Stimulated activated naive CD8-positive, alpha-beta T cell treated with anti-CD3 and anti-CD28 coated beads, Interleukin-15, Interleukin-2, amounts not matched to agents 100 ng/mL and 50 ng/mL, for 24 hours (primary cell): Measurements from ENCODE around the gene HYAL1.

Experiments
- H3K27ac Mint-ChIP-seq: one replicate; pipeline ENCODE4 v1.8.0; 2021; ENCODE audit warnings: mild to moderate bottlenecking, mixed read lengths
- H3K27me3 Mint-ChIP-seq: one replicate; pipeline ENCODE4 v1.8.0; 2021; ENCODE audit warnings: mixed read lengths
- H3K36me3 Mint-ChIP-seq: one replicate; pipeline ENCODE4 v1.8.0; 2021; ENCODE audit warnings: low read depth, mixed read lengths
- H3K4me1 Mint-ChIP-seq: one replicate; pipeline ENCODE4 v1.8.0; 2021; ENCODE audit warnings: low read depth, mixed read lengths
- H3K4me3 Mint-ChIP-seq: one replicate; pipeline ENCODE4 v1.8.0; 2021; ENCODE audit warnings: mild to moderate bottlenecking, mixed read lengths
- H3K9me3 Mint-ChIP-seq: one replicate; pipeline ENCODE4 v1.8.0; 2021; ENCODE audit warnings: mixed read lengths

HYAL1 gene

GRCh38 chr3:50339485-50340146 is 36.2 kb upstream of the HYAL1 start:
- peak overlapping the region; percentile 88 for H3K27ac Mint-ChIP-seq
- H3K36me3 Mint-ChIP-seq: peaks cover 36% of the 10 kb centered on the region
- H3K9me3 Mint-ChIP-seq: no peaks in the 10 kb centered on the region
- H3K4me3 Mint-ChIP-seq: peak overlapping the region; percentile 90
- H3K4me1 Mint-ChIP-seq: peaks cover 58% of the 10 kb centered on the region
- H3K27me3 Mint-ChIP-seq: no peaks in the 10 kb centered on the region

DNA sequence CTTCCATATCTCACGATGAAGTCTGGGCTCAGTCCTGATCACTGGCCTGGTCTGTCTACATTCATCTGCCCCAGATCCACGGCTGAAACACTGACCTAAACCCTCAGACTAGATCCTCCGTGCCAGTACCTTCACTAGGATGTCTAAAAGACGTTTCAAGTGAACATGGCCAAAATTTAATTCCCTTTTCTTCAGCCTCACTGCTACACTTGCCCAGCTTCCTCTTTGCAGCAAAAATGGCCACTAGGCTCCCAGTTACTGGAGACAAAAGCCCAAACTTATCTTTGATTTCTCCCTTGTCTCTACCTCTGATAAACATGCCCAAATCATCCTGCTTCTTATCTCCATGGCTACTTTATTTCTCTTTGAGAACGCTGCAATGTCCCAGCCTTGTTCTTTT is 35.6 kb upstream of the HYAL1 start:
- peak overlapping the region; percentile 88 for H3K27ac Mint-ChIP-seq
- peaks cover 62% of the 10 kb centered on the region for H3K4me1 Mint-ChIP-seq
- H3K9me3 Mint-ChIP-seq: no peaks in the 10 kb centered on the region
- peaks cover 42% of the 10 kb centered on the region for H3K36me3 Mint-ChIP-seq
- no peaks in the 10 kb centered on the region for H3K27me3 Mint-ChIP-seq
- peak overlapping the region; percentile 90 for H3K4me3 Mint-ChIP-seq

GRCh38 chr3:50337175-50337861 is 33.9 kb upstream of the HYAL1 start:
- H3K27ac Mint-ChIP-seq: peak overlapping the region; percentile 88
- H3K36me3 Mint-ChIP-seq: peaks cover 48% of the 10 kb centered on the region
- no peaks in the 10 kb centered on the region for H3K27me3 Mint-ChIP-seq
- H3K4me3 Mint-ChIP-seq: peak overlapping the region; percentile 90
- no peaks in the 10 kb centered on the region for H3K9me3 Mint-ChIP-seq
- peaks cover 67% of the 10 kb centered on the region for H3K4me1 Mint-ChIP-seq

DNA sequence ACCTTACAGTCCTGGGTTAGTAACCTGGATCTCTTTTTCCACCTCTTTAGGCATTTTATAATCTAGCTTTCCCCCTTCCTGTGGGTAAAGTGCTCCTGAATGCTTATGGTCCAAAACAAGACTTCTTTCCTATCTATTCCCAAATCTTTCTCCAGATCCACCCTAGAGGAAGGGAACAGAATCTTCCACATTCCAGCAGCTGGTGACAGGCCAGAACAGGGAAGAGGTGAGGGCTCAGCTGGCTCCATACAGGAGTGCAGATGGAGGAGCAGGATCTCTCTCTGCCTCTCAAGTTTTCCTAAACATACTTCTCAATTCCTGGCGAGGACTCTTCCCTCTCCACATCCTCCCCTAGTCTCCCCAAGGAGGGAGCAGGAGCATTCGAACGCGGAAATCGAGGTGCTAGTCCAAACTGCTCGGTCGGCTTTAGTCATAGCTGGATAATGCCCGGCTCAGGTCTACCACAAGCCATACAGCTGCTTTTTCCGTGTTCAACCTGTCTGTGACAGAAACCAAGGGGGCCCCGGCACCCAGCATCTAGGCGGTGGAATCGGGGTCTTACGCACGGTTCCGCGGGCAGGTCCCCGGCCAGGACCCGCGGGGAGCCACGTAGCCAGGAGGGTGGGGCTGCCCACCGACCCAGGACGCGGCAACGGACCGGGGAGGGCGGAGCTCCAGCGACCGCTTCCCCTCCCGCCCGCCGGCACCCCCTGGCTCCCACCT is 33.2 kb upstream of the HYAL1 start:
- no peaks in the 10 kb centered on the region for H3K9me3 Mint-ChIP-seq
- peak overlapping the region; percentile 90 for H3K4me3 Mint-ChIP-seq
- peaks cover 62% of the 10 kb centered on the region for H3K4me1 Mint-ChIP-seq
- H3K27me3 Mint-ChIP-seq: no peaks in the 10 kb centered on the region
- H3K27ac Mint-ChIP-seq: peak overlapping the region; percentile 97
- H3K36me3 Mint-ChIP-seq: peaks cover 54% of the 10 kb centered on the region

GRCh38 chr3:50334339-50335075 is 31.1 kb upstream of the HYAL1 start:
- Mint-ChIP-seq H3K9me3 (no peaks in the 10 kb centered on the region), H3K27ac (peak overlapping the region; percentile 83), H3K4me1 (peaks cover 47% of the 10 kb centered on the region), H3K4me3 (peak overlapping the region; percentile 65), H3K27me3 (no peaks in the 10 kb centered on the region), H3K36me3 (peaks cover 71% of the 10 kb centered on the region)

GRCh38 chr3:50333744-50334328 is 30.5 kb upstream of the HYAL1 start:
- H3K4me1 Mint-ChIP-seq: peaks cover 43% of the 10 kb centered on the region
- no peaks in the 10 kb centered on the region for H3K9me3 Mint-ChIP-seq
- peak overlapping the region; percentile 65 for H3K4me3 Mint-ChIP-seq
- H3K27ac Mint-ChIP-seq: peak overlapping the region; percentile 83
- H3K27me3 Mint-ChIP-seq: no peaks in the 10 kb centered on the region
- H3K36me3 Mint-ChIP-seq: peaks cover 68% of the 10 kb centered on the region

DNA sequence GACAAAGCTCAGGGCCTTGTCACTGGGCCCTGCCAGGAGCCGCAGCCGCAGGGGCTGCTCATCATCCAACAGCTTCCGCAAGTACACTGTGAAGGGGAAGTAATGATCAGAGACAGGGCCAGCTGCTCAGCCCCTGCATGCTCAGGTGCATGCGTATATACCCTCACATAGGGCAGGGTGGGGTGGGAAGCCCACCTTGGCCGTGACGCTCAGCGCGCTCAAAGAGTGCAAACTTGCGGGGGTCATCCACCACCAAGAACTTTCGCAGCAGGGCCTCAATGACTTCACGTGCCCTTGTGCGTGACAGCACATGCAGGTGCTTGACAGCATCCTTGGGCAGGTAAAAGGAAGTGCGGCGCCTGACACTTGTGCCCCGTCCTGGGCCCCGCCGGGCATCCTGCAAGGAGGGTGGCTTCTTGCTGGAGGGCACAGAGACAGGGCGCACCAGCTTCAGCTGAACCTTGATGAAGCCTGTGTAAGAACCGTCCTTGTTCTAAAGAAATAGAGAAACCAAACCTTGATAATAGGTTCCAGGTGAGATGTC is 28.1 kb upstream of the HYAL1 start:
- Mint-ChIP-seq H3K4me3 (no peak overlapping the region), H3K27ac (no peak overlapping the region), H3K4me1 (peaks cover 54% of the 10 kb centered on the region), H3K36me3 (peaks cover 56% of the 10 kb centered on the region), H3K9me3 (no peaks in the 10 kb centered on the region), H3K27me3 (no peaks in the 10 kb centered on the region)

- H3K4me1 Mint-ChIP-seq: peaks cover 46% of the 10 kb centered on the region
- peak overlapping the region; percentile 37 for H3K27ac Mint-ChIP-seq
- no peaks in the 10 kb centered on the region for H3K9me3 Mint-ChIP-seq
Observed at GRCh38 chr3:50330330-50330729, 27.0 kb upstream of the HYAL1 start.

DNA sequence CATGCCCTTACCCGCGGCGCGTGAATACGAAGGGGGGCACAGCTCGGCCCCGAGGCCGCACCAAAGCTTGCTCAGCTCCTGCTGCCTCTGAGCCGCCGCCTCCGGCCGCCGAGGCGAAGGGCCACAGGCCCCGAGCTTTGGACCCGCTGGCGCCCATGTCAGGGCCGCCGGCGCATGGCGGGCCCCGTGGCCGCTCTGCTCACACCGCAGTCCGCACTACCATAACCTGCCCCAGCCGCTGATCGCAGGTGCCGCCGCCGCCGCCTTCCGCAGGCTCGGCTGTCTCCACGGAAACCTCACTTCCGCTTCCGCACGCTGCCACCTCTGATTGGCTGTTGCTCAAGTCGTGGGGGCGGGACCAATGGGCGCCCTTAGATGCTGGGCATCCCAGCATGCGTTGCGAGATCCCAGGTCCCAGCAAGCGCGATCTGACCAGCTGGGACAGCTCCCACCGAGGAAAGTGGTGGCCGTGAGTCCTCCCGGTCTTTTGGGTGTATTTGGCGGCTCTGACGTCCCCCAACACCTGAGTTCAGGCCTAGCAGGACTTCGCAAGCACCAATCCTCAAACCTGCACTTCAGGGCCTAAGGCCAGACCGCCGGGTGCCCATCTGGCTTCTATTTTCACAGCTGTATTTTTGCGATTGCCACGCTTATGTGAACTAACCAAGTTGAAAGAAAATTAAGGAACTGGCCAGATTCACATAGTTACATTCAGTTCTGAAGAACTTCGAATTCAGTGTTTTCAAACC is 24.7 kb upstream of the HYAL1 start, which contains the start of gene TUSC2:
TUSC2 (minus strand) TSS at position 281 of the 749 bp plus-strand sequence; CDS start at position 157, 124 bp downstream.
- Mint-ChIP-seq H3K36me3 (peaks cover 28% of the 10 kb centered on the region), H3K9me3 (no peaks in the 10 kb centered on the region), H3K4me1 (peaks cover 33% of the 10 kb centered on the region), H3K4me3 (peak within 1 kb of the TSS; percentile 90), H3K27me3 (no peaks in the 10 kb centered on the region), H3K27ac (peak within 1 kb of the TSS; percentile 84)

More at GRCh38 chr3:50330330-50330729, 27.0 kb upstream of the HYAL1 start:
- Mint-ChIP-seq H3K27me3 (no peaks in the 10 kb centered on the region), H3K36me3 (peaks cover 44% of the 10 kb centered on the region), H3K4me3 (no peak overlapping the region)

- no peaks in the 10 kb centered on the region for H3K27me3 Mint-ChIP-seq
- H3K36me3 Mint-ChIP-seq: peaks cover 26% of the 10 kb centered on the region
- peak overlapping the region; percentile 45 for H3K27ac Mint-ChIP-seq
- no peaks in the 10 kb centered on the region for H3K9me3 Mint-ChIP-seq
- H3K4me1 Mint-ChIP-seq: peaks cover 33% of the 10 kb centered on the region
- H3K4me3 Mint-ChIP-seq: peak overlapping the region; percentile 90
Observed at GRCh38 chr3:50327129-50327528, 23.8 kb upstream of the HYAL1 start.

DNA sequence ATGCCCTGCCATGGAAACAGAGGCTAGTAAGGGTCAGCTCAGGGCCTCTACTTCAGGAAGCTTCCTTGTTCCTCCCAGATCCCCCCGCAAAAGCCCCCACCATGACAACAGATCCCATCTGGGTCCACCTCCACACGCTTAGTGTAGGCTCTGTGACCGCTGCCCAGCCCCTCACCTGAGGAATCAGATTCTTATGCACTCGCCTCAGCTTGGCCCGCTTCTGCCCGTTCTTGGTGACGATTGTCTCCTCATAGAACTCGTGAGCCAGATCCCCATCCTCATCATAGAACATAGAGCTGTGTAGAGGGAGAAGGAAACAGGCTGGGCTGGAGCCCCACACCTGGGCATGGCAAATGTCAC is 22.8 kb upstream of the HYAL1 start:
- H3K36me3 Mint-ChIP-seq: peaks cover 17% of the 10 kb centered on the region
- H3K27me3 Mint-ChIP-seq: no peaks in the 10 kb centered on the region
- peaks cover 33% of the 10 kb centered on the region for H3K4me1 Mint-ChIP-seq
- H3K9me3 Mint-ChIP-seq: no peaks in the 10 kb centered on the region
- peak overlapping the region; percentile 32 for H3K4me3 Mint-ChIP-seq
- H3K27ac Mint-ChIP-seq: no peak overlapping the region

DNA sequence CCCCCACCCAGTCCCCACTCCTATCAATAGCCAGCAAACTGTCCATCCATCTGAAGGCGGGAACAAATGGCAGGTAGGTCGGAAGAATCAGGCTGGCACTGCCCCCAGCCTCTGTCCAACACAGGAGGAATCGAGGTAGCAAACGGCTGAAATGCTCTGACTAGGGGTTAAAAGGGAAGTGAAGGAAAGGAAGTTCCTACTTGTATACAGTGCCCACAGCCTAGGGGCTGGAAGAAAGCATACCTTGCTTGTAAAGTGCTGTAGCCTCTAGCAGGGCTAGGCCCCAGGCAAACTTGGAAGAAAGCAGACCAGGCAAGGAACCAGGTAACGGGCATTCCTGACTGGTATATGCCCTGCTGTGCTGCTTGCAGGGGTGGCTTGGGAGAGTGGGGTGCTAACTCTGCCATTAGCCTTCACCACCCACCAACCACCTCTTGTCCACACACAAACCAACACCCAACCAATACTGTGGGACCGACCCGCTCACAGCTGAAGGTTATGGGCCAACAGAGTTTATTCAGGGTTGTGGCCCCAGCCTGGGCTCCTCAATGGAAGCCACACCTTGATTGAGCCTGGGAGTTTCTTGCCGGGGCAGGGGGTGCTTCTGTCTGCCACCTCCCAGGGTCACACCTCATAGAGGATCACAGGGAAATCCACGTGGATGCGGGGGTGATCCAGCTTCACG is 22.3 kb upstream of the HYAL1 start:
- H3K4me1 Mint-ChIP-seq: peaks cover 34% of the 10 kb centered on the region
- no peaks in the 10 kb centered on the region for H3K27me3 Mint-ChIP-seq
- no peak overlapping the region for H3K27ac Mint-ChIP-seq
- no peak overlapping the region for H3K4me3 Mint-ChIP-seq
- peaks cover 12% of the 10 kb centered on the region for H3K36me3 Mint-ChIP-seq
- H3K9me3 Mint-ChIP-seq: no peaks in the 10 kb centered on the region

GRCh38 chr3:50325113-50325480 is 21.7 kb upstream of the HYAL1 start:
- Mint-ChIP-seq H3K9me3 (no peaks in the 10 kb centered on the region), H3K4me1 (peaks cover 39% of the 10 kb centered on the region), H3K36me3 (peaks cover 8% of the 10 kb centered on the region), H3K27me3 (no peaks in the 10 kb centered on the region), H3K4me3 (no peak overlapping the region), H3K27ac (peak overlapping the region; percentile 21)
